GM18498 (cell line): ENCODE measurements around the gene CCDC136.

Experiments
- ATAC-seq: cut with Tn5 transposase; IDR thresholded peaks from one replicate; pipeline ENCODE4 v1.9.1; 2021; ENCODE audit warnings: mild to moderate bottlenecking, moderate library complexity; ENCODE audit not compliant: unreplicated experiment

CCDC136 gene

DNA sequence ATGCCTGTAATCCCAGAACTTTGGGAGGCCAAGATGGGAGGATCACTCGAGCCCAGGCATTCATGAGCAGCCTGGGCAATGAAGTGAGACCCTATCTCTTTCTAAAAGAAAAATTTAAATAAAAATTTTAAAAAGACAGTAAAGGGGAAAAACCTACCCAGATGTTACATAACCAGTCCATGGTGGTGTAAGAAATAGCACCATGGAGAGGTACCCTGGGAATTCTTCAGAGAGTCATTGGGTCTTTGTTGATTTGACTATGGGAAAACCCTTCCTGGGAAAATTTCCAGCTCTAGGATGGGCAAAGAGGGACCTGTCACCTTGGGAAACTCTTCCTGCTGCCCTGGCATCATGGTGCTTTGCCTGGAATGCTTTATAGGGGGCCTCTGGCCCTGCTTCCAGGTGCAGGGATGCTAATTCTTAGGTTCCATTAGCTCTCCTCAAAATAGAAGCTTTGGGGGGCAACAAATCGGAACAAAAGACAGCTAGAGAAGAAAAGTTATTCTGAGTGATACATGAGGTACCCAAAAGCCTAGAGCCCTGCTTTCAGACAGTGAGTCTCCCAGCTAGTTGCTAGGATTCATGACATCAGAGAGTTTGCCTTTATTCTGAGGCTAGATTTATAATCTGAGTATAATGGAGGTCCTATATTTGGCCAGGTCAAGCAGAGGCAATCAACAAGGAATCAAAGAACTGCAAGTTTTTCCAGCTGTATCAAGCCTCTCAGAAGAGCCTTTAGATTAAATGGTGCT is 10.1 kb downstream of the CCDC136 start:
- no peak for ATAC-seq

DNA sequence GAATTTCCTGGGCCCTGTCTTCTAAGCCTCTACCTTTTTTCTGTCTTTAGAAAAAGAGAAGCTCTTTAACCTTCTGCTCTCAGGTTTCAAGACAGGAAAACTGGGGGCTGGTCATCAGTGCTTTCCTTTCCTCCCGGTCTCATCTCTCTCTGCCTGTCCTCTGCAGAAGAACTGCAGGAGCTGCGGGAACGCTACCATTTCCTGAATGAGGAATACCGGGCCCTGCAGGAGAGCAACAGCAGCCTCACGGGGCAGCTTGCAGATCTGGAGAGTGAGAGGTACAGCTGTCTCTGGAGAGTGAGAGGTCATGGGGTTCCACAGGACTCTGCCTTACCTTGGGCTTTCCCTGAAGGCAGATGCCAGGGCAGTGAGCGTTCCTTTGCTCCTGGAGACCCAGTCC is 12.7 kb downstream of the CCDC136 start:
- no peak for ATAC-seq

DNA sequence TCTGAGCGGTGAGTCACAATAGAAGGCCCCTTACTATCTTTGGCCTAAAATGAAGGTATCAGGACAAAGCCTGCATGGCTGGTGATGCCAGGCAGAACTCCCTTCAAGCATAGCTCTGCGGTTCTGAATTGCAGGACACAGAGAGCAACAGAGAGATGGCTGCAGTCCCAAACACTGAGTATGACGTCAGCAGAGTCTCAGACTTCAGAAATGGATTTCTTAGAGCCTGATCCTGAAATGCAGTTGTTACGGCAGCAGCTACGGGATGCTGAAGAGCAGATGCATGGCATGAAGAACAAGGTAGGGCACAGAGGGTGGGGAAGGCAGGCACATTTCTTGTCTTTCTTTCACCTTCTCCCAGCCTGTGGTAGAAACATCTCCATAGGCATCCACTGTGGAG is 13.5 kb downstream of the CCDC136 start:
- no peak for ATAC-seq

DNA sequence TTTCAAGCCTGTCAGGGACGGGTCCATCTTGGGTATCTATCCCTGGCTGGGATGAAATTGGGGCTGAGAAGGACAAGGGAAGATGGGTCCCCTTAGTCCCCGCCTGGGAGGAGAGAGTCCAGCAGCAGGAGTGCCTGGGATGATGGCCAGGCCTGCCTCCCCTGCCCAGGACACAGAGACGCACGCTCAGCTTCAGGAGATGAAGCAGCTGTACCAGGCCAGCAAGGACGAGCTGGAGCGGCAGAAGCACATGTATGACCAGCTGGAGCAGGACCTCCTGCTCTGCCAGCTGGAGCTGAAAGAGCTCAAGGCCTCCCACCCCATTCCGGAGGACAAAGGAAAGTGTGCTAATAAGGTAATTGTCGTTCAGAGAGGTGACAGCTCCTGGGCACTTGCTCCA is 15.4 kb downstream of the CCDC136 start:
- no peak for ATAC-seq

DNA sequence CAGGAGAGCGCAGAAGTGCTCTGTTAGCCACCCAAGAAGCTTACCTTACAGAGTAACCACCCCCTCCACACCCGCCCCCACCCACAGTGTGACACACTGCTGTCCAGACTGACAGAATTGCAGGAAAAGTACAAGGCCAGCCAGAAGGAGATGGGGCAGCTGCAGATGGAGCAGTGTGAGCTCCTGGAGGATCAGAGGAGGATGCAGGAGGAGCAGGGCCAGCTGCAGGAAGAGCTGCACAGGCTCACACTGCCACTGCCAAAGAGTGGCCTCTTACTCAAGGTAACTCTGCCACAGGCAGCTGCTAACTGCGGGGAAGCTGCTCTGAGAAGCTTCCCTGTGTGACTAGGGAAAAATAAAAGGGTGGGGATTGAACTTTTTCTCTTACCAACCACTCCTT is 17.6 kb downstream of the CCDC136 start:
- no peak for ATAC-seq

DNA sequence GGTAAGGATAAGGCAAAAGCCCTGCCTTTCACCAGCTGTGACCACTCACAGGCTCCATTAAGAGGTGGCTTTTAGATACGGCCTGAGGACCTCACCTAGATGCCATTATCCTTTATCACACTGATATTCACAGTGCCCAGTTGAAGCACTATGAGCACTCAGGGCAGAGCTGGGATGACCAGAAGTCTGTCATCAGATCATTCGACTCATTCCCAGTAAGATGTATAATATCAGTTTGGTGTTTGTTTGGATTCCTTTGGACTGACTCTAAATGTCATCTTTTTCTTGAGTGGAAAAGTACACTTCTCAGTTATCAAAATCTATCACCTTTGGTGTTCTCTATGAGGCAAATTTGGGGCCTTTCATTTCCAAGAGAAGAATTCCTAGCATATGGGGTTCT is 18.7 kb downstream of the CCDC136 start:
- no peak for ATAC-seq

DNA sequence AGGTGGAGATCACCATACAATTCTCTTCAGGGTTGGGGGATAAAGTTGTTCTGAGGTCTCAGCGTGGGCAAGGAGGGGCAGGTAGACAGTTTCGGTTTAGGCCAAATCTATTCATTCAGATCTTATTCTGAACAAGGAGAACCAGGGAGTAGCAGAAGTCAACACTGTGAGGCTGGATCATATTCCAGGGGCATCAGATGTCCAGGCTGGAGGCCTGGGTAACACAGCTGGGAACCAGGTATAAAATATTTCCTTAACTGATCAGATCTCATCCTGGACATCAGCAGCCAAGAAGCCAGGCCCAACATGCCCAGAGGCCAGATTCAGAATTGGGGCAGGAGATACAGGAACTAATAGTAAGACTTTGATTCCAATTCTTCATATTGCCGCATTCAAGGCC is 19.2 kb downstream of the CCDC136 start:
- ATAC-seq = no peak

DNA sequence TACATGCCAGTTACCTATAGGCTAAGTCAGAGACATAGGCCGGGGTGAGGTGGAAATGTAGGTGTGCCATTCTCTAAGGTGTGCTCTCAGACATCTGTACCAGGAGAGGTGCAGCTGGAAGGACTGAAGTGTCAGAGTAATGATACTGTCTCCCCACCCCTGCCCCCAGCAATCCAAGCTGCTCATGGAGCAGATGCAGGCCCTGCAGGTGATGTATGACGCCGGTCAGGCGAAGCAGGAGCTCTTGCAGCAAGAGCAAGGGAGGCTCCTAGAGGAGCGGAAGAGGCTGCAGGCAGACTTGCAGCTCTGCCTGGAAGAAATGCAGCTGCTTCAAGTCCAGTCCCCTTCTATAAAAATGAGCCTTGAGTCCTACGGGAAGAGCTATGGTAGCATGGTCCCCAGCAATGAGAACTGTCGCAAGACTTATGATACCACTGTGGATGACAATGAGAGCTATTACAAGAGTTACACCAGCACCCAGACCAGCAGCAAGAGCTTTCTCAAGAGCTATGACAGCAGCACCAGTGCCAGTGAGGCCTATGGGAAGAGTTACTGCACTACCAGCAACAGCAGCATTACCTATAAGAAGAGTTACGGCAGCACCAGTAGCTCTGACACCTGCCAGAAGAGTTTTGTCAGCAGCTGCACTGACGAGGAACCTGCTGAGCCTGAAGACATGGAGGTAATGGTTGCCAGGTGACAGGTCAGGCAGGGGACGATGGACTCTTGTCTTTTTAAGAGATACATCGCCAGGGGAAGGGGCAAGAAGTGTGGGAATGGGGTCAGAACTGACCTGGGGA is 20.1 kb downstream of the CCDC136 start:
- no peak for ATAC-seq

DNA sequence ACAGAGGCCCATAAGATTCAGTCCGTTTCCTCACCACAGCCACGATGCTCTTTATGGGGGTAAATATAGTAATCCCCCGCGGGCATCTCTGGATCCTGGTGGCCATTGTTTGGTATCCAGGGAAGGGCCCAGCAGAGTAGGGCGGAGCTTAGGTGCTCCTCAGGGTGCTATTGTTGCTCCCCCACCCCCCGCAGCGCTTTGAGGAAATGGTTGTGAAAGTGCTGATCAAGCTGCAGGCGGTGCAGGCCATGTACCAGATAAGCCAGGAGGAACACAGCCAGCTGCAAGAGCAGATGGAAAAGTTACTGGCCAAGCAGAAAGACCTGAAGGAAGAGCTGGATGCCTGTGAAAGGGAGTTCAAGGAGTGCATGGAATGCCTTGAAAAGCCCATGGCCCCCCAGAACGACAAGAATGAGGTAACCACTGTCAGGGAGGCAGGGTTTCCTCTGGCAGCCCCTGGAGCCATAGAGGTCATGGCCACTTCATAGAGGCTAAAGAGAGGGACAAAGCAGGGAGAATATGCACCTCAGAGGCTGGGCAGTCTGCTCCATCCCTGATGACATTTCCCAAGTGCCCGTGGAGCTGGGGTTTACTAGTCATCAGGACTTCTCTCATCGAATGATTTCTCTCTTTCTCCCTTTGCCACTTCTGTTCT is 20.9 kb downstream of the CCDC136 start:
- no peak for ATAC-seq

DNA sequence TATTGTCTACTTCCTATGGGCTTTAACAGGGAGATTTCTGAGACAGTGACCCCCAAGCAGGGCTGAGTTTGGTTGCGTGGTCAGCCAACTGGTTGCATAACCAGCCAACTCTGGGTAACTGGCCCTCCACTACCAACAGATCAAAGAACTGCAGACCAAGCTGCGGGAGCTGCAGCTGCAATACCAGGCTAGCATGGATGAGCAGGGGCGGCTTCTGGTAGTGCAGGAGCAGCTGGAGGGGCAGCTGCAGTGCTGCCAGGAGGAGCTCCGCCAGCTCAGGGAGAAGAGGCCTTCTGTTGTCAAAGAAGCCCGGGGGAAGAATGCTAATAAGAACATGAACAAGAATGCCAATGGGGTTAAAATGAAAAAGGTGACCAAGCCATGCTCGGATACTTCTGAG is 22.7 kb downstream of the CCDC136 start:
- ATAC-seq = no peak

DNA sequence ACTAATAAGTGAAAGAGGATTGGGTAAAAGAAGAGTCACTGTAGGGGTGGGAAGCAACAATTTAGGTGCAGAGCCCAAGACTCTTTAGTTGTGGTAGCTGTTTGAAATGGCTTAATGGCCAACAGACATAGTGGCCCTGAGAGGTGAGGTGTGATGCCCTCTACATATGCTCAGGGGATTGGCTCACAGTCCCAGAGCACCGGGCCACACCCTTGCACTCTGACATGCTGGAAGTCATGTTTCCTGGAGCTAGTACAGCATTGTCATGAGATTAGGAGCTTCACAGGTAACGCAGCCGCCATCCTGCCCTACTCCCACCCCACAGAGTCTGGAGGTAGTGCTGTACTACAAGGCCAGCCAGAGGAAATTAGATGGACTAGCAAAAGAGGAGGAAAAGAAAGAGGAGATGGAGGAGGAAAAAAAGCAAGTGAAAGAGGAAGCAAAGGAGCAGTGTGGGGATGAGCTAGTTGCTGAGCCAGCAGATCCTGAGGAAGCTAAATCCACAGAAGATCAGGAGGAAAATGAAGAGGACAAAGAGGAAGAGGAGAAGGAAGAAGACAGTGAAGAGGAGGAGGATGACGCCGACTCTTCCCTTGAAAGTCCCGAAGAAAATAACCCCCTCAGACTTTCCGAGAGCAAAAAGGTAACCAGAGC is 23.6 kb downstream of the CCDC136 start:
- no peak for ATAC-seq

DNA sequence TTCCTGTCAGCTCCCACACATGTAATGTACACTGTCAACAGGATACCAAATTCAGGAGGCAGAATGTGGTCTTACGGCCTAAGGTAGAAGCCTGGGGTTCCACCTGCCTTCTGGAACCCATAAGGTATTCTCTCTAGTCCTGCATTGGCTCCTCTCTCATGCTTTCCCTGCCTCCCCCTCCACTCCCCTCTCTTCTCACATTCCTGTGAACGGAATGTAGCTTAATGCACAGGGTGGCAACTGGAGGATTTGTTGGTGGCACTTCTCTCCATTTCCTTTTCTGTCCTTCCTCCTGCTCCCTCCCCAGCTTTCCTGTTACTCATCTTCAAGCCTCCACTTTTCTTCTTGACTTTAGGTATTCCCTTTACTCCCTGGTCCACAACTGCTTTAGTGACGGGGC is 26.9 kb downstream of the CCDC136 start:
- no peak for ATAC-seq

DNA sequence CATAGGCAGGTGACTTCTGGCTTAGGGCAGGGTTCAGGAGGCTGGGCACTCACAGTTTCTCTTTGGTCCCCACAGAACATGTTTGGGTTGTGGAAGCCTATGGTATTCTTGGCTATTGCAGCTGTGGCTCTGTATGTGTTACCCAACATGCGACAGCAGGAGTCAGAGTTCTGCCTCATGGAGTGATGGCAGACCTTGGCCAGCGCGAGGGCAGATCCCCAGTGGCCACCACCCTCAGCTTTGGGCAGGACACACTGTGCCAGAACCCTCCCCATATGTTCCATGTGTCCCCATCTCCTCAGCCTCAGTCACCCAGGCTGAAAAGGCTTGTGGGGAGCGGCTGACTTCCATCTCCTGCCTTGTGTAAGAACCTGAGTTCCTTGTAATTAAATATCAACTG is 30.0 kb downstream of the CCDC136 start:
- ATAC-seq = no peak

DNA sequence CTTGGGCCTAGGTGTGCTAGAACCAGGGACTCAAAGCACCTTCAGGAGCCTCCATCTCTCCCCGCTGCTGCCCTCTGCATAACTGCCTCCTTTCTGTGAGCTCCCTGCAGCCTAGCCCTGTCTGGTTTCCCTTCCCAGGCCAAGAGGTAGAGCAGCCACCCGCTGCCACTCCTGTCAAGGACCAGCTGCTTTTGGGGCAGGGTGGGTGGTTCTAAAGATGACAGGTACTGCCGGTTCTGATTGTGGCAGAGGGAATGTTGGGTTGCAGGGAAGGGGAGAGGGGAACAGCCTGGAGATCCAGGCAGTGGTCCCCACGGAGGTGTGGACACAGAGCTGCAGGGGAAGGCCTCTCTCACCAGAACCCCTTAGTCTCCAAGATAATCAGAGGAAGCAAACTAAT is 34.7 kb downstream of the CCDC136 start:
- no peak for ATAC-seq

DNA sequence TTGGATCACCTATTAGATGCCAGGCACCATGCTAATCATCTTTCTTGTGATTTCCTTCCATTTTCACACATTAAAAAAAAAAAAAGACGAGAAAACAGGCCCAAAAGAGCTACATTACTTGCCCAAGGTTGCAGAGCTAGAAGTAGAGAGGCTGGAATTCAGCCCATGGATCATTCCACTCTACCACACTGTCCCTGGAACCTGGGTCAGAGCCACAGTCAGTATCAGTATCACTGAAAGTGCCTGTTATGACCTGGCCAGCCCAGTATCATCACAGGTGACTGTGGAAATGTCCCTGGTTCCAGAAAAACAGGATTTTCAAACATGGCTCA is 35.1 kb downstream of the CCDC136 start:
- ATAC-seq = no peak

DNA sequence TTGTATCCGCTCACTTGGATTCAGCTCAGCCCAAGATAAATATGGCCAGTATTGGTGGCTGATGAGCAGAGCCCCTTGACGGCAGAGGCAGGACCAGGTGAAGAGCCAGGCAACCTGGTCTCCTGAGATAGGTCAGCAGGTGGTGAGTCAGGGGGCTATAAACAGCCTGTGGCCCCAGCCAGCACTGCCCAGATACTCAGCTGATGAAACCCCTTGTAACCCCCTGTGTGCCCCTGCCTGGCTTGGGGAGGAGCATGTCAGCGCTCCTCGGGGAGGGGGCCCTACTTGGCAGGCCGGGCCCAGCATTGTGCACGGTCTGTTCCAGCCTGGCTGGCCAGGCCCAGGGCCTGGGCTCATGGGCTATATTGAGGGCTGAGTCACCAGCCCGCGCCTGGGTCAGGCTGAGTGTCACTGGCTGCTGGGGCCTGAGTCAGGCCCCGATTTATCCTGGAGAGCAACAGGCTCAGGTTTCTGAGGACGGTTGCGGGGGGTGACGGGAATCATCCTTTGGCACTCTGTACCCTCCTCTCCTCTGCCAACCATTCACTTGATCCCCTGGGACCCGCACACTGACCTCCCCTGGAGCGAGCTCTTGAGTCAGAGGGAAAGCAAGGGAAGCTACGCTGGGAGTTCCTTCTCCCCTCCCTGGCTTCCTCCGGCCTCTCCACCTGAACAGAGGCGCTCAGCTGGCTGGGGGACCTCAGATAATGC is 35.6 kb downstream of the CCDC136 start:
- no peak for ATAC-seq

DNA sequence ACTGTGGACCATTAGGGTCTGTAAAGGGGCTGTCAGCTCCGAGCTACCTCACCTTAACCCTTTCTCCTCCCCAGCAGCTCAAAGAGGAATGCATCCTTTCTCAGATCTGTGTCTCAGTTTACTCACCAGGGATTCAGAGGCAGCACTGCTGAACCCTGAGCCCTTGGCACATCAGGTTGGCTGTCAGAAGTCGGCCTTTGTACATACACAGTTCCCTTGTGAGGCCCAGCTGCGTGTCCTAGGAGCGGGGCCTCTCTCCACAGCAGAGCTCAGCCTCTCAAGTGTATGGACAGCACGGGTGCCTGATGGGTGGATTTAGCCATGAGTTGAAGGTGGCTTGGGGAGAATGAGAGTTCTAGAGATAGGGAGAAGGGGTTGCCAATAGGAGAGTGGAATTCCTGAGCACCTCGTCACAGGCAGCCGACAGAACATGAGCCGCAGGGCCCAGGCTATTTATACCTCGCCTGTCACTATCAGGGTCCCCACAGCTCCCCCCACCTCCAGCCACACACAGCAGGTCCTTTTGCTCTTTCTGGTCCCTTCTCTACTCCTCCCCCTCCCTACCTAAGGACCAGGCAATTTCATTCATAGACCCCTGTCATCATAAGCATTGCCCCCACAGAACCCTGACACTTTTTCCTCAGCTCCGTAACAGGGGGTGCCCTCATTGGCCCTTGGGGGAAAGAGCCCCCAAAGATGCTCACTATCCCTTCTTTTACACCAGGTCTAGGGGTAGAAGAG is 36.4 kb downstream of the CCDC136 start:
- no peak for ATAC-seq

DNA sequence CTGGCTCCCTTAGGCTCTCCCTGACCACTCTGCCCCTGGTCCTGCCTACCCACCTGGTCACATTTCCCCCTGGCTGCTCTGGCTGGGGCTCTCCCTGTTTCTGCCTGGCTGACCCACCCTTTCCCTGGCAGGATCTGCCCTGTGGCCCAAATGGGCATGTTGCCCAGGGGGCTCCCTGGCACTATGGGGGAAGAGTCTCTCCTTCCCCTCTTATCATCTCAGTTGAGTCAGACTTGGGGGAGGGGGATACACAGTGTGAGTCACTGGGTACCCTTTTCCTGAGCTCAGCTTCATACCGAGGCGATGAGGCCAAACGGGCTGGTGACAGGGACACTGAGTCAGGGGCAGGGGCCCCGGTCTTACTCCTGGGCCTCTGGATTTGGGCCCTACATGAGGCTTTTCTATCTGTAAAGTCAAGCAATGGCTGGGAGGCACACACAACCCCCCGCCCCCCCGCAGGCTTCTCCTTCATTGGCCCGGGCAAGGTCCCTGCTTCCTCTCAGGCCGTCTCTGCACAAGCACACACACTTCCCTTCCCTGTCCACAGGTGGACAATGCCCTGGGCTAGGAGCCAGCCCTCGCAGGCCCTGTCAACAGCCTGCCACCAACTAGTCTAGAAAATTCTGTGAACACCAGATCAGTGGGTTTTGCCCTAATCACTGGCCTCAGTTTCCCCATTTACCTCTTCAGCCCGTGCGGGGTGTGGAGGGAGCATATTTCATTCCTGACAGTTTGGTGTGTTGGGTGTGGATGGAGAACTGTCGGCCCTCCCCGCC is 37.8 kb downstream of the CCDC136 start:
- ATAC-seq = no peak
